HL-60 (cell line): ENCODE measurements around the gene KIAA1217.

ENCODE experiments used
- DNase-seq, 2 experiments: peaks; one replicate each; pipeline ENCODE4 v3.0.0-alpha.2; 2010 to 2020; ENCODE audit warnings: low read depth in 1 of 2, low spot score in 1 of 2
- H3K27ac ChIP-seq: fragments of 250-450 bp; sonication (Bioruptor Pico); replicated peaks from 2 replicates; pipeline ENCODE4 v1.5.1; 2020; ENCODE audit warnings: mild to moderate bottlenecking, moderate library complexity
- H3K27me3 ChIP-seq: fragments of 250-450 bp; sonication (Bioruptor Pico); 2 replicates; pipeline ENCODE4 v1.5.1; 2021; ENCODE audit warnings: mild to moderate bottlenecking, moderate library complexity; ENCODE audit not compliant: insufficient read depth, poor library complexity, severe bottlenecking
- H3K4me3 ChIP-seq: replicated peaks from 2 replicates; pipeline ENCODE4 v1.5.1; 2011; ENCODE audit warnings: mild to moderate bottlenecking, control low read depth, low read length; ENCODE audit not compliant: insufficient read depth
- CTCF ChIP-seq: IDR thresholded peaks from one replicate; pipeline ENCODE4 v1.5.1; 2011; ENCODE audit warnings: low read length, control low read depth, inconsistent platforms; ENCODE audit not compliant: insufficient read depth
- GABPA ChIP-seq: IDR thresholded peaks from 2 replicates; pipeline ENCODE4 v1.6.1; 2012; ENCODE audit warnings: low read depth
- POLR2AphosphoS5 ChIP-seq: IDR thresholded peaks from 2 replicates; pipeline ENCODE4 v1.6.1; 2012; ENCODE audit warnings: low read depth
- REST ChIP-seq: IDR thresholded peaks from 2 replicates; pipeline ENCODE4 v1.6.1; 2012; ENCODE audit warnings: low read depth; ENCODE audit not compliant: insufficient replicate concordance
- SPI1 ChIP-seq: IDR thresholded peaks from 2 replicates; pipeline ENCODE4 v1.6.1; 2012; ENCODE audit warnings: low read depth, mild to moderate bottlenecking, borderline replicate concordance

The KIAA1217 gene

GRCh38 chr10:24180891-24181290, 28.0 kb upstream of the KIAA1217 start:
- no peak for DNase-seq

GRCh38 chr10:24184455-24184854, 24.5 kb upstream of the KIAA1217 start:
- H3K27ac ChIP-seq: no peak overlapping the region
- no peak for TF ChIP-seq POLR2AphosphoS5
- TF ChIP-seq SPI1: no peak
- no peak overlapping the region for H3K4me3 ChIP-seq
- no peaks in the 10 kb centered on the region for H3K27me3 ChIP-seq
- no peak for DNase-seq

More at GRCh38 chr10:24180891-24181290, 28.0 kb upstream of the KIAA1217 start:
- Histone ChIP-seq H3K27me3 (no peaks in the 10 kb centered on the region), H3K4me3 (no peak overlapping the region), H3K27ac (no peak overlapping the region)
- TF ChIP-seq REST (no peak), POLR2AphosphoS5 (no peak), GABPA (no peak), CTCF (no peak), SPI1 (no peak)

- Histone ChIP-seq H3K4me3 (no peak overlapping the region), H3K27ac (no peak overlapping the region), H3K27me3 (no peaks in the 10 kb centered on the region)
- no peak for DNase-seq
- no peak for TF ChIP-seq CTCF
- TF ChIP-seq REST: no peak
- no peak for TF ChIP-seq GABPA
- no peak for TF ChIP-seq POLR2AphosphoS5
- TF ChIP-seq SPI1: no peak
Measured at GRCh38 chr10:24193330-24193729, 15.6 kb upstream of the KIAA1217 start.

- no peak overlapping the region for H3K4me3 ChIP-seq
- no peak for DNase-seq
- no peaks in the 10 kb centered on the region for H3K27me3 ChIP-seq
- H3K27ac ChIP-seq: no peak overlapping the region
- no peak for TF ChIP-seq GABPA
- TF ChIP-seq POLR2AphosphoS5: no peak
- no peak for TF ChIP-seq SPI1
- TF ChIP-seq REST: no peak
- no peak for TF ChIP-seq CTCF
Measured at GRCh38 chr10:24197263-24197662, 11.7 kb upstream of the KIAA1217 start.
